GM21390 (cell line): ENCODE results near the gene CITED4.

Source experiments
- ATAC-seq: cut with Tn5 transposase; IDR thresholded peaks from one replicate; pipeline ENCODE4 v1.9.1; 2021; ENCODE audit not compliant: unreplicated experiment

Gene CITED4

GRCh38 chr1:40838045-40838979 is 23.9 kb downstream of the CITED4 start:
- no peak for ATAC-seq

GRCh38 chr1:40837601-40838000 is 24.6 kb downstream of the CITED4 start:
- ATAC-seq, result no peak

GRCh38 chr1:40836283-40836682 is 25.9 kb downstream of the CITED4 start:
- no peak for ATAC-seq

GRCh38 chr1:40834968-40835545 is 27.1 kb downstream of the CITED4 start:
- ATAC-seq, result no peak

GRCh38 chr1:40833979-40834378 is 28.2 kb downstream of the CITED4 start:
- no peak for ATAC-seq

- ATAC-seq, result no peak
These were observed 31.0 kb downstream of the CITED4 start for GRCh38 chr1:40831001-40831732.

GRCh38 chr1:40830419-40830943 is 31.7 kb downstream of the CITED4 start:
- no peak for ATAC-seq

GRCh38 chr1:40829631-40830245 is 32.4 kb downstream of the CITED4 start:
- no peak for ATAC-seq

GRCh38 chr1:40825996-40826395 is 36.2 kb downstream of the CITED4 start:
- ATAC-seq, result no peak

- no peak for ATAC-seq
These were observed 36.8 kb downstream of the CITED4 start for GRCh38 chr1:40825435-40825788.

- ATAC-seq, result no peak
These were observed 37.4 kb downstream of the CITED4 start for GRCh38 chr1:40824591-40825434.

- ATAC-seq, result no peak
These were observed 38.2 kb downstream of the CITED4 start for GRCh38 chr1:40823983-40824382.

GRCh38 chr1:40823345-40823744 is 38.8 kb downstream of the CITED4 start:
- no peak for ATAC-seq

GRCh38 chr1:40822890-40823289 is 39.3 kb downstream of the CITED4 start:
- no peak for ATAC-seq

GRCh38 chr1:40820911-40821693 is 41.1 kb downstream of the CITED4 start:
- no peak for ATAC-seq

GRCh38 chr1:40820251-40820797 is 41.8 kb downstream of the CITED4 start:
- no peak for ATAC-seq

- ATAC-seq, result no peak
These were observed 43.1 kb downstream of the CITED4 start for GRCh38 chr1:40819101-40819500.

GRCh38 chr1:40818264-40818961 is 43.8 kb downstream of the CITED4 start:
- ATAC-seq, result peak; percentile 85
